OCI-LY3 (cell line): ENCODE results near the gene PSMA6.
A peak's percentile ranks its signal among the peaks of the same experiment; 100 is the strongest.

Experiments
- H2AFZ ChIP-seq: fragments of 200-600, 300-600 bp; shearing (Covaris generic); 2 replicates; pipeline ENCODE4 v1.6.0; 2014; ENCODE audit warnings: antibody characterized with exemption, low read depth, low read length
- H3K27ac ChIP-seq: fragments of 200-600, 300-600 bp; sonication (generic); 2 replicates; pipeline ENCODE4 v1.5.1; 2014; ENCODE audit warnings: mild to moderate bottlenecking, low read length, moderate library complexity, mixed read lengths
- H3K27me3 ChIP-seq: fragments of 200-600, 300-600 bp; sonication (generic); 2 replicates; pipeline ENCODE4 v1.6.1; 2014; ENCODE audit warnings: low read depth, low read length, mixed read lengths
- H3K36me3 ChIP-seq: fragments of 200-600, 300-600 bp; sonication (generic); replicated peaks from 2 replicates; pipeline ENCODE3; 2014; ENCODE audit warnings: low read depth, low read length, mixed read lengths
- H3K4me1 ChIP-seq: fragments of 300-600, 200-600 bp; sonication (generic); 2 replicates; pipeline ENCODE4 v1.6.1; 2014; ENCODE audit warnings: low read length, mixed read lengths
- H3K4me2 ChIP-seq: fragments of 200-600, 300-600 bp; sonication (generic); 2 replicates; pipeline ENCODE4 v1.6.1; 2014; ENCODE audit warnings: low read length, mixed read lengths
- H3K4me3 ChIP-seq: fragments of 300-600, 200-600 bp; sonication (generic); 2 replicates; pipeline ENCODE4 v1.5.1; 2014; ENCODE audit warnings: antibody characterized with exemption, mild to moderate bottlenecking, low read length, moderate library complexity
- H3K79me2 ChIP-seq: fragments of 300-600, 200-600 bp; shearing (Covaris generic); 2 replicates; pipeline ENCODE4 v1.6.1; 2014; ENCODE audit warnings: mild to moderate bottlenecking, low read length, mixed read lengths
- H3K9ac ChIP-seq: fragments of 300-600, 200-600 bp; shearing (Covaris generic); 2 replicates; pipeline ENCODE4 v1.6.0; 2014; ENCODE audit warnings: mild to moderate bottlenecking, low read length, moderate library complexity
- H3K9me3 ChIP-seq: fragments of 200-600, 300-600 bp; shearing (Covaris generic); 2 replicates; pipeline ENCODE4 v1.6.1; 2014; ENCODE audit warnings: low read length, mixed read lengths; ENCODE audit not compliant: insufficient read depth
- H4K20me1 ChIP-seq: fragments of 200-600, 300-600 bp; sonication (generic); 2 replicates; pipeline ENCODE4 v1.6.1; 2016; ENCODE audit warnings: low read length, mixed read lengths; ENCODE audit not compliant: insufficient read depth
- CTCF ChIP-seq: fragments of 200-600, 300-600 bp; sonication (generic); IDR thresholded peaks from 2 replicates; pipeline ENCODE4 v1.5.1; 2014; ENCODE audit warnings: antibody characterized with exemption, low read length, low read depth
- EZH2phosphoT487 ChIP-seq: fragments of 200-600 bp; shearing (Covaris generic); IDR thresholded peaks from 2 replicates; pipeline ENCODE4 v1.6.1; 2018; ENCODE audit warnings: antibody characterized with exemption, mixed run types, low read depth

PSMA6 gene

GRCh38 chr14:35292051-35292769 is at the start of gene PSMA6:
Gene PSMA6 (plus strand): TSS chr14:35292382. CDS start chr14:35292477, 95 bp downstream.
- Histone ChIP-seq H3K27ac (peak within 1 kb of the TSS; percentile 78), H3K4me1 (peaks cover 46% of the 10 kb centered on the region), H3K9me3 (no peaks in the 10 kb centered on the region), H3K4me3 (peak within 1 kb of the TSS; percentile 97), H3K36me3 (peaks cover 10% of the 10 kb centered on the region), H3K27me3 (0 out of 2 replicates have a peak, but pooled peaks cover 3% of the 10 kb centered on the region), H3K4me2 (peak within 1 kb of the TSS; percentile 83), H3K79me2 (peaks cover 50% of the 10 kb centered on the region), H2AFZ (peak within 1 kb of the TSS; percentile 65; the same call in 1 of the 2 replicates), H3K9ac (peak within 1 kb of the TSS; percentile 94), H4K20me1 (peaks cover 32% of the 10 kb centered on the region)
- no peak for TF ChIP-seq EZH2phosphoT487
- TF ChIP-seq CTCF = no peak

DNA sequence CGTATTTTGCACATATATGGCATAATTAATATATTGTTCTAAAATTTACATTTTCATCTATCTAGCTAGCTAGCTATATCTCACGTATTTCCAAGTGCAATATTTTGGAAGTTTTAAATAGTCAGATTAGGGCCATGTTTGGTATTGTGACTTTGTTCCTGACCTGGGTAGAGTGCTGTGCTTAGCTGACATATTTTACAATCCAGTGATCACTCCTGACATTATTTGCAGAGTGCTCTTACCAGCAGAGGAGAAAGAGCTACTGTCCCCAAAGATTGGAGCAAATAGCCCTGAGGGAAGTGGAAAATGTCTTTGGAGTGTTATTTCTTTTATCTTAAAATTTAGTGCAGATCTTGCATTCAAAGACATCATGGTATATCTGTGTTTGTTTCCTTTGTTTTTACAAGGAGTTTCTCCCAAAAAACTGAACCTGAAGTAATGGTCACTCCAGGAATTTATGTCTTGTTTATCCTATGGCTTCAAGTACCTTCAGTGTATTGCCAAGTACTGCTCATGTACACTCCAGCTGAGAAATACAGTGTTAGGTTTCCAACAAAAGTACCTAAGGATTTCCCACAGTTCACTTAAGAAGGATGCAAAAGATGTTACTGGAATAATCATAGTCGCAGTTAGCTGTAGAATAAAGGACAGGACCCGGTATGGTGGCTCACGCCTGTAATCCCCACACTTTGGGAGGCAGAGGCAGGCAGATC is 49.4 kb upstream of the PSMA6 start:
- Histone ChIP-seq H3K27ac (no peak overlapping the region), H3K79me2 (no peaks in the 10 kb centered on the region), H3K4me2 (no peak overlapping the region), H3K36me3 (no peaks in the 10 kb centered on the region), H3K4me1 (no peaks in the 10 kb centered on the region), H4K20me1 (no peaks in the 10 kb centered on the region), H3K27me3 (no peaks in the 10 kb centered on the region), H3K4me3 (no peak overlapping the region), H3K9ac (no peak overlapping the region), H2AFZ (no peak overlapping the region), H3K9me3 (no peaks in the 10 kb centered on the region)
- TF ChIP-seq EZH2phosphoT487 (no peak), CTCF (no peak)

DNA sequence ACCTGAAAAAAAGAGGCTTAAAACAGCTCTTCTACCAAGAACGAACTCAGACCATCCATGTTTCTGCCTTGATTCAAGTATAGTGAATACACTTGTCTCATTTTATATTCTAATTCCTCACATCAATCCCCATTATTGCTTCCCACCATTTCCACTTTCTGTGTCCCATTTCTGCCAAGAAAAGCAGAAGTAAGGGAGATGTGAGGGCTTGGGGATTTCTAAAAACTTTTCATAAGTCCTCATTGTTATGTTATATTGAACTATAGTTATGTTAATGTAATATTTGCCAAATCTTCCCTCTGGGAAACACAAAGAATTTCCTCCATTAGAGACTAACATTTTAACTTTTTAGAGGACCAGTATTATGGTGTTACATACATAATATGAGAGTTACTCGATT is 48.2 kb upstream of the PSMA6 start:
- Histone ChIP-seq H3K4me3 (no peak overlapping the region), H3K4me1 (no peaks in the 10 kb centered on the region), H3K9ac (no peak overlapping the region), H3K9me3 (no peaks in the 10 kb centered on the region), H2AFZ (no peak overlapping the region), H3K79me2 (no peaks in the 10 kb centered on the region), H3K36me3 (no peaks in the 10 kb centered on the region), H3K4me2 (no peak overlapping the region), H3K27ac (no peak overlapping the region), H3K27me3 (no peaks in the 10 kb centered on the region), H4K20me1 (no peaks in the 10 kb centered on the region)
- TF ChIP-seq CTCF (no peak), EZH2phosphoT487 (no peak)

GRCh38 chr14:35244542-35244941 is 47.6 kb upstream of the PSMA6 start:
- no peaks in the 10 kb centered on the region for H3K4me1 ChIP-seq
- no peak overlapping the region for H3K9ac ChIP-seq
- no peak overlapping the region for H3K4me3 ChIP-seq
- no peak for TF ChIP-seq CTCF
- TF ChIP-seq EZH2phosphoT487 = no peak
- H3K27me3 ChIP-seq = no peaks in the 10 kb centered on the region
- H2AFZ ChIP-seq = no peak overlapping the region
- no peaks in the 10 kb centered on the region for H3K79me2 ChIP-seq
- no peak overlapping the region for H3K27ac ChIP-seq
- no peaks in the 10 kb centered on the region for H4K20me1 ChIP-seq
- H3K9me3 ChIP-seq = no peaks in the 10 kb centered on the region
- H3K4me2 ChIP-seq = no peak overlapping the region
- no peaks in the 10 kb centered on the region for H3K36me3 ChIP-seq
